GM12892 (cell line): Measurements from ENCODE around the gene ADAM8.

ENCODE experiments used
- POLR2A ChIP-seq: IDR thresholded peaks from 2 replicates; pipeline ENCODE4 v1.6.1; 2011; ENCODE audit warnings: low read depth, low read length, control low read depth
- POLR2AphosphoS5 ChIP-seq: IDR thresholded peaks from 2 replicates; pipeline ENCODE4 v1.6.1; 2011; ENCODE audit warnings: low read depth, low read length, control low read depth

- TF ChIP-seq POLR2AphosphoS5, result no peak
- no peak for TF ChIP-seq POLR2A
Measured at GRCh38 chr10:133259602-133259989, 17.1 kb downstream of the ADAM8 start.
